PC-3 (cell line): ENCODE data around the gene BRWD1. TPM values are rescaled to one million over a fixed set of nuclear protein-coding genes. Genes with fewer than 3 reads are reported as not detected.

Experiments
- ATAC-seq: fragments of 200-7000 bp; cut with Tn5 transposase; 2 replicates; pipeline ENCODE4 v1.9.1; 2020; ENCODE audit warnings: mild to moderate bottlenecking, moderate library complexity
- BruUV-seq: library from RNA; stranded (reverse); fragments of 400-500 nt; replicated peaks from 2 replicates; lab custom pipeline; 2021; lab: Mats Ljungman, UMichigan
- CTCF ChIA-PET: fragments of 300-600 bp; sonication (Branson Sonifier 250); formaldehyde crosslinking; loops from one replicate; lab custom pipeline; 2022; ENCODE audit warnings: antibody characterized with exemption; lab: Charles Lee
- POLR2A ChIA-PET: fragments of 300-600 bp; sonication (Branson Sonifier 250); formaldehyde crosslinking; loops from one replicate; lab custom pipeline; 2022; ENCODE audit warnings: antibody characterized with exemption; ENCODE audit not compliant: unreplicated experiment; lab: Charles Lee
- DNase-seq: peaks from one replicate; pipeline ENCODE4 v3.0.0-alpha.2; 2015
- H2AFZ ChIP-seq: fragments of 300-600 bp; sonication (generic); 2 replicates; pipeline ENCODE4 v1.6.0; 2016; ENCODE audit warnings: antibody characterized with exemption, low read length
- H3F3A ChIP-seq: fragments of 300-600 bp; sonication (generic); one replicate; pipeline ENCODE4 v1.6.0; 2017; ENCODE audit warnings: antibody characterized with exemption, low read length, control low read depth, mild to moderate bottlenecking; ENCODE audit not compliant: unreplicated experiment
- H3K27ac ChIP-seq: fragments of 300-600 bp; sonication (generic); 2 replicates; pipeline ENCODE4 v1.5.1; 2016; ENCODE audit warnings: mild to moderate bottlenecking, low read length
- H3K27me3 ChIP-seq: fragments of 300-600 bp; sonication (generic); 2 replicates; pipeline ENCODE4 v1.6.1; 2016; ENCODE audit warnings: low read length, mixed read lengths
- H3K36me3 ChIP-seq: fragments of 300-600 bp; sonication (generic); 2 replicates; pipeline ENCODE4 v1.6.1; 2016; ENCODE audit warnings: low read depth, mixed run types, low read length, mixed read lengths
- H3K4me1 ChIP-seq: fragments of 300-600 bp; sonication (generic); 2 replicates; pipeline ENCODE4 v1.5.1; 2016; ENCODE audit warnings: low read length; ENCODE audit not compliant: insufficient read depth
- H3K4me2 ChIP-seq: fragments of 300-600 bp; sonication (generic); 2 replicates; pipeline ENCODE4 v1.6.0; 2016; ENCODE audit warnings: low read length
- H3K4me3 ChIP-seq: fragments of 300-600 bp; sonication (generic); 2 replicates; pipeline ENCODE4 v1.5.1; 2016; ENCODE audit warnings: mild to moderate bottlenecking, low read length, mixed read lengths
- H3K79me2 ChIP-seq: fragments of 300-600 bp; sonication (generic); 2 replicates; pipeline ENCODE4 v1.6.1; 2017; ENCODE audit warnings: low read length, mixed read lengths
- H3K9ac ChIP-seq: fragments of 300-600 bp; sonication (generic); 2 replicates; pipeline ENCODE4 v1.6.0; 2016; ENCODE audit warnings: mild to moderate bottlenecking, low read length
- H3K9me2 ChIP-seq: fragments of 300-600 bp; sonication (generic); replicated peaks from 2 replicates; pipeline ENCODE4 v1.6.1; 2016; ENCODE audit warnings: mixed run types, low read length, mixed read lengths
- H3K9me3 ChIP-seq: fragments of 300-600 bp; sonication (generic); 2 replicates; pipeline ENCODE4 v1.6.1; 2016; ENCODE audit warnings: low read length, mixed read lengths
- H4K20me1 ChIP-seq: fragments of 300-600 bp; sonication (generic); 2 replicates; pipeline ENCODE4 v1.6.1; 2016; ENCODE audit warnings: low read length, mixed read lengths
- EZH2 ChIP-seq: fragments of 300-600 bp; sonication (generic); IDR thresholded peaks from one replicate; pipeline ENCODE4 v1.6.1; 2017; ENCODE audit warnings: antibody characterized with exemption, mild to moderate bottlenecking, low read length; ENCODE audit not compliant: unreplicated experiment
- EZH2phosphoT487 ChIP-seq: fragments of 300-600 bp; sonication (generic); IDR thresholded peaks from 2 replicates; pipeline ENCODE4 v1.6.1; 2018; ENCODE audit warnings: mild to moderate bottlenecking, antibody characterized with exemption, low read length, borderline replicate concordance
- intact Hi-C: fragments of 100-400 bp; cut with micrococcal nuclease; formaldehyde crosslinking; loops from 2 replicates; pipeline ENCODE4 v1.9.0; 2023
- total RNA-seq: library from RNA; depleted of rRNA; stranded (reverse); fragments of >200 nt; gene quantifications from 2 replicates; pipeline ENCODE4 v1.2.3, GENCODE V29; 2014
- TF ChIP-seq, protein P1 (sequence below): fragments of 300-600 bp; sonication (generic); conservative IDR thresholded peaks from 2 replicates; pipeline ENCODE4 v1.5.1; 2017; ENCODE audit warnings: antibody characterized with exemption, low read depth, mild to moderate bottlenecking, low read length

Gene BRWD1
- total RNA-seq, 1 experiment from 2014 or later, result 29.3 TPM

DNA sequence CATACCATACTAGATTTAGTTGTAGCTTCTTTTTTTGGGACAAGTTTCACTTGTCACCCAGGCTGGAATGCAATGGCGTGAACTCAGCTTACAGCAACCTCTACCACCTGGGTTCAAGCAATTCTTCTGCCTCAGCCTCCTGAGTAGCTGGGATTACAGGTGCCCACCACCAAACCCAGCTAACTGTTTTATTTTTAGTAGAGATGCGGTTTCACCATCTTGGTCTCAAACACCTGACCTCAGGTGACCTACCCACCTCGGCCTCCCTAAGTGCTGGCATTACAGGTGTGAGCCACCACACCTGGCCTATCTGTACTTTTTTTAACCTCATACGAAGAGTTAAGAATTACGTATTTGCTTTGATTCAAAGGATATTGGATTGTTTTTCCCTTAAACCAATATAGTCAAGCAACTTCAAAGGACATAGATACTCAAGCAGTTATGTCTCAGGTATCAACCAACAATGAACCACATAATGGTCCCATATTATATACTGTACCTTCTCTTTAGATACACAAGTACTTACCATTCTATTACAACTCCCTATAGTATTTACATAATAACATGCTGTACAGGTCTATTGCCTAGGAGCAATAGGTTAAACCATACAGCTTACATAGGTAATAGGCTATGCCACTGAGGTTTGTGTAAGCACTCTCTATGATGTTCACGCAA, 28.0 kb upstream of the BRWD1 start:
- ATAC-seq, result no peak
- ChIA-PET POLR2A (no interaction called here), CTCF (no interaction called here)
- no peaks in the 10 kb centered on the region for H3F3A ChIP-seq
- no peaks in the 10 kb centered on the region for H3K27me3 ChIP-seq
- no peaks in the 10 kb centered on the region for H3K9me3 ChIP-seq
- no peak overlapping the region for H3K4me2 ChIP-seq
- H2AFZ ChIP-seq, result no peak overlapping the region
- H3K36me3 ChIP-seq, result peaks cover 39% of the 10 kb centered on the region
- H4K20me1 ChIP-seq, result peaks cover 19% of the 10 kb centered on the region
- no peaks in the 10 kb centered on the region for H3K9me2 ChIP-seq
- H3K27ac ChIP-seq, result no peak overlapping the region
- intact Hi-C loops, result no loop called here
- no peak overlapping the region for H3K4me3 ChIP-seq
- peaks cover 13% of the 10 kb centered on the region for H3K4me1 ChIP-seq
- peaks cover 21% of the 10 kb centered on the region for H3K79me2 ChIP-seq
- no peak overlapping the region for H3K9ac ChIP-seq
- DNase-seq, result no peak
- TF ChIP-seq, protein P1, sequence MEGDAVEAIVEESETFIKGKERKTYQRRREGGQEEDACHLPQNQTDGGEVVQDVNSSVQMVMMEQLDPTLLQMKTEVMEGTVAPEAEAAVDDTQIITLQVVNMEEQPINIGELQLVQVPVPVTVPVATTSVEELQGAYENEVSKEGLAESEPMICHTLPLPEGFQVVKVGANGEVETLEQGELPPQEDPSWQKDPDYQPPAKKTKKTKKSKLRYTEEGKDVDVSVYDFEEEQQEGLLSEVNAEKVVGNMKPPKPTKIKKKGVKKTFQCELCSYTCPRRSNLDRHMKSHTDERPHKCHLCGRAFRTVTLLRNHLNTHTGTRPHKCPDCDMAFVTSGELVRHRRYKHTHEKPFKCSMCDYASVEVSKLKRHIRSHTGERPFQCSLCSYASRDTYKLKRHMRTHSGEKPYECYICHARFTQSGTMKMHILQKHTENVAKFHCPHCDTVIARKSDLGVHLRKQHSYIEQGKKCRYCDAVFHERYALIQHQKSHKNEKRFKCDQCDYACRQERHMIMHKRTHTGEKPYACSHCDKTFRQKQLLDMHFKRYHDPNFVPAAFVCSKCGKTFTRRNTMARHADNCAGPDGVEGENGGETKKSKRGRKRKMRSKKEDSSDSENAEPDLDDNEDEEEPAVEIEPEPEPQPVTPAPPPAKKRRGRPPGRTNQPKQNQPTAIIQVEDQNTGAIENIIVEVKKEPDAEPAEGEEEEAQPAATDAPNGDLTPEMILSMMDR, result no peak
- TF ChIP-seq EZH2, result no peak
- TF ChIP-seq EZH2phosphoT487, result no peak
- BruUV-seq, result no TSS peak

DNA sequence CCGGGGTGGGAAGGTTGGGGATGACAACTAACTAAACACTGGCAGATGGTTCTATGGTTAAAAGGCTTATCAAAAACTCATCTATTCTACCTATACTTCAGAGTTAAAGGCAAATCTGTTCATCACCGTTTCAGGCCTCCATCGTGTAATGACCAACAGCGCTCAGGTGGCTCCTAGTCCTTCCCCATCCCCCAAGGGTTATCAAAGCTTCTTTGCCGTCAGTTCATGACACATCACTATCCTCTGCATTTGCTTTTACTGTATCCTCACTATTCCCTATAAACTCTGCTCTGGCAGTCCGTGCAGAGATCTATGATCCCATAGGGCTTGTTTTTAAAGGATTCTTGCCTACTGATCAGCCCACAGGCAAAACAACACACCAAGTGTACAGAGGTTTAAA, 27.3 kb upstream of the BRWD1 start:
- Histone ChIP-seq H3K79me2 (peaks cover 14% of the 10 kb centered on the region), H3K27me3 (no peaks in the 10 kb centered on the region), H2AFZ (no peak overlapping the region), H3K9me2 (no peaks in the 10 kb centered on the region), H3F3A (no peaks in the 10 kb centered on the region), H3K9ac (no peak overlapping the region), H3K4me1 (peaks cover 6% of the 10 kb centered on the region; the same call in 1 of the 2 replicates), H3K36me3 (peaks cover 32% of the 10 kb centered on the region), H3K4me2 (no peak overlapping the region), H3K4me3 (no peak overlapping the region), H4K20me1 (peaks cover 12% of the 10 kb centered on the region), H3K9me3 (no peaks in the 10 kb centered on the region), H3K27ac (no peak overlapping the region)
- ChIA-PET POLR2A (no interaction called here), CTCF (no interaction called here)
- intact Hi-C loops, result no loop called here
- no peak; the same call in 1 of the 2 replicates for ATAC-seq
- no peak for DNase-seq
- no TSS peak for BruUV-seq
- TF ChIP-seq EZH2 (no peak), EZH2phosphoT487 (no peak)
- TF ChIP-seq, protein P1, result no peak

DNA sequence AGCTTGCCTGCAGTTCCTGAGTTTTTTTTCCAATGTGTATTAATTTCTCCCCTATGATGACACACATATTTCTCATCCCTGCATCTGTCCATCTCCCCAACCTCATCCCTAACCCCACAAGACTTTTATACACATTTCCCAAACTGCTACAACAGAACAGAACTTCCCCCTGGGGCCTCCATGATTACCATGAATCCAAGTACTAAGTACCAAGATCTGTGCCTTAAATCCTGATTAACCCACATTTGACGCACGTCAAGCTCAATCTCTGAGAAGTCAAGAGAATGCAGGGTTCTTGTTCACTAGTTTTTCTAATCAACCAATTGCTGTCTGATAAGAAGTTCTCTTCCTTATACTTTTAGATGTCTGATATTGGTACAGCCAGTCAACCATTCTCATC, 25.8 kb upstream of the BRWD1 start:
- intact Hi-C loops, result no loop called here
- no peak overlapping the region for H2AFZ ChIP-seq
- no peak overlapping the region for H3K9ac ChIP-seq
- H3K9me3 ChIP-seq, result no peaks in the 10 kb centered on the region
- no peak for TF ChIP-seq EZH2phosphoT487
- TF ChIP-seq, protein P1, result no peak
- no peak for TF ChIP-seq EZH2
- no peak for DNase-seq
- no peak overlapping the region for H3K4me2 ChIP-seq
- H3K27ac ChIP-seq, result no peak overlapping the region
- H3K27me3 ChIP-seq, result no peaks in the 10 kb centered on the region
- no peaks in the 10 kb centered on the region for H3F3A ChIP-seq
- CTCF ChIA-PET, result interaction anchor here (0.7 kb wide), 1 partner anchor 48 kb away, joined by 3 read pairs; no protein-coding TSS in a partner anchor
- H3K36me3 ChIP-seq, result peaks cover 18% of the 10 kb centered on the region
- no peak overlapping the region for H3K4me3 ChIP-seq
- no peaks in the 10 kb centered on the region for H3K4me1 ChIP-seq
- POLR2A ChIA-PET, result no interaction called here
- H4K20me1 ChIP-seq, result peaks cover 6% of the 10 kb centered on the region
- no peaks in the 10 kb centered on the region for H3K79me2 ChIP-seq
- H3K9me2 ChIP-seq, result no peaks in the 10 kb centered on the region
- no peak for ATAC-seq
- no TSS peak for BruUV-seq
